ENCODE measurements around the gene CLDN6. TPM values are rescaled to one million over a fixed set of nuclear protein-coding genes. Genes with fewer than 3 reads are reported as not detected.

CLDN6 gene
- total RNA-seq, 4 donors from 2014 or later = not detected

DNA sequence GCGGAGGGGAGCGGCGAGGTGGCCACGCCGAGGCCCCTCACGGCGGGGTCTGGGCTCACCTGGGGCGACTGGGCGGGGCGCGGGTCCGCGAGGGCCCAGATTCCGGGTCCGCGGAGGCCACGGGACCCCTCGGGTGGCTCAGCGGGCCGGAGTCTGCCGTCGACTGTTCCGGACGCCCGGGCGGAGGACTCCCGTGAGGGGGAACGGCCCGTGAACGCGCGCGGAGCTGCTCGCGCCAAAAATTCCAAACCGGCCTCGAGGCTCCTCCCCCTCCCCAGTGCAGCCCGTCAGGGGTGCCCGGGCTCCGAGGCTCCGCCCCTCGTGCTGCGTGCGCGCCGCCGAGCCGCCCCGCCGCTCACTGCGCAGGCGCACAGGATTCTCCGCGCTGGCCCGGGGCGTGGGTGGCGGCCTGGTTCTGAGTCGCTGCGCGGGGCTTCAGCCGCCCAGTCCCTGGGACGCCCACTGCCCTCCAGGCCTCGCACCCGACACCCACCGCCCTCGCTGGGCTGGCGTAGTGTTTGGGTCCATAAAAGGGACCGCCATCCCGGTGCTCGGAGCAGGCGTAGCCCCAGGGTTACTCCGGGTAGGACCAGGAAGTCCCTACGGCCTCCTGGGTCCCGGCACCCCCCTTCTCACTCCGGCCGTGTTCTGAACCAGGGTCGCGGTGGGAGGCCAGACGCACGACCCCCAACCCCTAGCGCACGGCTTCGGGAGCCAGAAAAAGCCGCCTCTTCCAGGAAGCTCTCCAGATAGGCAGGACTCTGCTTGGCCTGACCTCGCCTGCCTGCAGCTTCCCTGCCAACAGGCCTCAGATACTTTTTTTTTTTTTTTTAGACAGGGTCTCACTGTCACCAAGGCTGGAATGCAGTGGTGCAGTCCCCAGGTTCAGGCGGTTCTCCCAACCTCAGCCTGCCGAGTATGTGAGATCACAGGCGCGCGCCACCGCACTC, 37.5 kb downstream of the CLDN6 start, which contains the start of gene PKMYT1:
Gene PKMYT1 (minus strand): TSS at position 220 of the 950 bp plus-strand sequence. CDS start 789 bp downstream, outside the sequence.
- H3K27ac ChIP-seq = peak within 1 kb of the TSS; percentile 60 to 92 (median 90)

DNA sequence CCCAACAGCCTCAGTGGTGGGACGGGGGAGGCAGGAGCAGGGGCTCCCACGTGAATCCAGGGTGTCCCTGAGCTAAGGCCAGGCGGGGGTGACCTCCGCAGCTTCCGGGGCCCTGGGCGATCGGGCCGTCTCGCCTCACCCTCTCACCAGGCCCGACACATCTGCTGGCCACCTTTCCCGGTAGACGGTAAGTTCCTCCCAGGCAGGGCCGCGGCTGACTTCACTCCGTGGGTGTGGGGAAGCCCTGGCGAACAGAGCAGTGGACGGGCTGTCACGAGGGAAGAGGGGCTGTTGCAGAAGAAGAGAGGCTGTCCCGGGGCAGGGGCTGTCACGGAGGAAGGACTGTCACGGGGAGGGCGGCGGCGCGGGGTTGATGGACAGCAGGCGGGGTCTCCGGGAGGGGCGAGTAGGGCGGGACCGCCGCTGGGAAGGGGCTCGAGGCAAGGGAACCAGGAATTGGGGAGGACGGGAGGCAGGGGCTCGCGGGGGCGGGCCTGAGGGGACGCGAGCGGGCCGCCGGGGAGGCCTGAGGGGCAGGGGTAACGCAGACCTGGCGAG, 38.2 kb downstream of the CLDN6 start:
- H3K9me3 ChIP-seq = no peaks in the 10 kb centered on the region
- ATAC-seq = no peak
- 20% methylated on average over 5 of the region's 43 CpGs; no CpG with 5 or more reads in 1 of the 2 donors for WGBS, 2 donors (ENCODE audit: low coverage in 1 of 2)
- peaks cover 0 to 34% (median 8%) of the 10 kb centered on the region in 3 donors for H3K4me1 ChIP-seq
- H3K4me3 ChIP-seq = peak overlapping the region; percentile 63 to 82
- H3K36me3 ChIP-seq = no peaks in the 10 kb centered on the region
- H3K27me3 ChIP-seq = peaks cover 43% of the 10 kb centered on the region
- H3K27ac ChIP-seq = peak overlapping the region in 1 of 4 donors; percentile 92
- TF ChIP-seq, protein P1, sequence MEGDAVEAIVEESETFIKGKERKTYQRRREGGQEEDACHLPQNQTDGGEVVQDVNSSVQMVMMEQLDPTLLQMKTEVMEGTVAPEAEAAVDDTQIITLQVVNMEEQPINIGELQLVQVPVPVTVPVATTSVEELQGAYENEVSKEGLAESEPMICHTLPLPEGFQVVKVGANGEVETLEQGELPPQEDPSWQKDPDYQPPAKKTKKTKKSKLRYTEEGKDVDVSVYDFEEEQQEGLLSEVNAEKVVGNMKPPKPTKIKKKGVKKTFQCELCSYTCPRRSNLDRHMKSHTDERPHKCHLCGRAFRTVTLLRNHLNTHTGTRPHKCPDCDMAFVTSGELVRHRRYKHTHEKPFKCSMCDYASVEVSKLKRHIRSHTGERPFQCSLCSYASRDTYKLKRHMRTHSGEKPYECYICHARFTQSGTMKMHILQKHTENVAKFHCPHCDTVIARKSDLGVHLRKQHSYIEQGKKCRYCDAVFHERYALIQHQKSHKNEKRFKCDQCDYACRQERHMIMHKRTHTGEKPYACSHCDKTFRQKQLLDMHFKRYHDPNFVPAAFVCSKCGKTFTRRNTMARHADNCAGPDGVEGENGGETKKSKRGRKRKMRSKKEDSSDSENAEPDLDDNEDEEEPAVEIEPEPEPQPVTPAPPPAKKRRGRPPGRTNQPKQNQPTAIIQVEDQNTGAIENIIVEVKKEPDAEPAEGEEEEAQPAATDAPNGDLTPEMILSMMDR (IDR thresholded peaks at IDR 0.05) = no peak
- TF ChIP-seq POLR2A (IDR thresholded peaks at IDR 0.05) (no peak), POLR2AphosphoS5 (IDR thresholded peaks at IDR 0.05) (no peak), EP300 (IDR thresholded peaks at IDR 0.05) (no peak)

More for the DNA sequence above, 37.5 kb downstream of the CLDN6 start, which contains the start of gene PKMYT1:
- Histone ChIP-seq H3K9me3 (no peaks in the 10 kb centered on the region), H3K27me3 (peaks cover 43% of the 10 kb centered on the region), H3K4me3 (peak within 1 kb of the TSS; percentile 63 to 82), H3K36me3 (no peaks in the 10 kb centered on the region), H3K4me1 (peaks cover 0 to 38% (median 8%) of the 10 kb centered on the region in 3 donors)
- 39% methylated on average over 3 of the region's 91 CpGs; no CpG with 5 or more reads in 1 of the 2 donors for WGBS, 2 donors (ENCODE audit: low coverage in 1 of 2)
- ATAC-seq = peak; percentile 96
- TF ChIP-seq POLR2AphosphoS5 (IDR thresholded peaks at IDR 0.05) (peak; percentile 95), EP300 (IDR thresholded peaks at IDR 0.05) (no peak), POLR2A (IDR thresholded peaks at IDR 0.05) (peak; percentile 94 to 95)
- TF ChIP-seq, protein P1 (IDR thresholded peaks at IDR 0.05) = peak in 1 of 4 experiments; percentile 19

DNA sequence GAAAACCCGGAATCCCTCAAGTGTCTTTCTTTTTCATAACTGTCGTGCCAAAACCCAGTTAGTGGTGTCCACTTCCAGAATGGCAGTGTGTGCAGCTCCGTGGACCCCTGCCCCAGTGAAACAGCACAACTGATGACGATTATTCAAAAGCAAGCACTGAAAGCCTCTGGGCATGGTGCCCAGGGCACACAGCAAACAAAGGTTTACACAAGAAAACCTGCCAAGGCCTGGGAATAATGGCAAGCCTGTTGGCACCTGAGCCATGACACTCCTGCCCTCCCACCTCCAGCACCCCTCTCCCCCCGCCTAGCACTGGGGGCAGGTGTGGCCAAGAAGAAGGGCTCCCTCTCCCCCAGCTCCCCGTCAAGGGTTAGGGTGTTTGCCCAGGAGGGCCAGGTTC, 40.5 kb downstream of the CLDN6 start:
- peaks cover 43% of the 10 kb centered on the region for H3K27me3 ChIP-seq
- no peak for ATAC-seq
- 94% methylated on average over 3 of the region's 6 CpGs; no CpG with 5 or more reads in 1 of the 2 donors for WGBS, 2 donors (ENCODE audit: low coverage in 1 of 2)

DNA sequence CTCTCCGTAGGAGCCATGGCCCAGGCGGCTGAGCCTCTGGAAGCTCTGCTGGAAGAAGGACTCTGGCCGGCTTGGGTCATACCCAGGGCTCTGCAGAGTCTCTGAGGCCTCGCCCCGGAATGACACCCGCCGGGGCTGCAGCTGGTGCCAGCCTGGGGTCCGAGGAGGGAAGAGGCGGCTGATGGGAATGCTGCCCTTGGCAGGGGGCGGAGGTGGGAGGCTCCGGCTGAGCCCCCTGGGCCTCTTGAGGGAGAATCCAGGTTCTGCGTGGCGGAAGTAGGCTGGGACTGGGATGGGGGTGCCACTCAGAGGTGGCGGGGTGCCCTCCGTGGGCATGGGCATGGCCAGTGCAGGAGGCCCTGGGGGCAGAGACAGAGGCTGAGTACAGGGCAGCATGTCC, 41.3 kb downstream of the CLDN6 start:
- TF ChIP-seq EP300 (IDR thresholded peaks at IDR 0.05) = no peak
- TF ChIP-seq, protein P1 (IDR thresholded peaks at IDR 0.05) = no peak
- no peak for TF ChIP-seq POLR2AphosphoS5 (IDR thresholded peaks at IDR 0.05)
- no peak for TF ChIP-seq POLR2A (IDR thresholded peaks at IDR 0.05)
- H3K36me3 ChIP-seq = no peaks in the 10 kb centered on the region
- no peak overlapping the region for H3K27ac ChIP-seq
- 80% methylated on average over 1 of the region's 15 CpGs; no CpG with 5 or more reads in 1 of the 2 donors for WGBS, 2 donors (ENCODE audit: low coverage in 1 of 2)
- no peak for ATAC-seq
- H3K4me3 ChIP-seq = no peak overlapping the region
- H3K27me3 ChIP-seq = peaks cover 44% of the 10 kb centered on the region
- no peaks in the 10 kb centered on the region for H3K9me3 ChIP-seq
- H3K4me1 ChIP-seq = peaks cover 0 to 21% (median 5%) of the 10 kb centered on the region in 3 donors

More for the DNA sequence above, 40.5 kb downstream of the CLDN6 start:
- H3K4me3 ChIP-seq = no peak overlapping the region
- no peaks in the 10 kb centered on the region for H3K9me3 ChIP-seq
- TF ChIP-seq, protein P1 (IDR thresholded peaks at IDR 0.05) = no peak
- TF ChIP-seq POLR2AphosphoS5 (IDR thresholded peaks at IDR 0.05) = no peak
- no peak for TF ChIP-seq POLR2A (IDR thresholded peaks at IDR 0.05)
- TF ChIP-seq EP300 (IDR thresholded peaks at IDR 0.05) = no peak
- peaks cover 0 to 21% (median 5%) of the 10 kb centered on the region in 3 donors for H3K4me1 ChIP-seq
- H3K27ac ChIP-seq = no peak overlapping the region
- no peaks in the 10 kb centered on the region for H3K36me3 ChIP-seq

All from gastroesophageal sphincter (tissue), 4 donors.